Right renal pelvis (tissue), 4 donors: Measurements from ENCODE around the gene UGDH. TPM values are rescaled to one million over a fixed set of nuclear protein-coding genes. Genes with fewer than 3 reads are reported as not detected.
"Not testable (repeated sequence)": the region's sequence is repeated elsewhere in the genome, so short reads cannot be mapped to it uniquely, and the experiment has no call there.

Source experiments
- DNase-seq, 4 donors: peaks; one replicate each; pipeline ENCODE4 v3.0.0-alpha.2; 2013; ENCODE audit warnings: low read depth in 4 of 4, low spot score in 3 of 4, missing footprints in 1 of 4
- polyA plus RNA-seq, 4 donors: library from polyadenylated mRNA; unstranded; fragments of 120-200 nt; gene quantifications; one replicate each; pipeline ENCODE4 v1.2.1, GENCODE V29; 2013; ENCODE audit not compliant: insufficient read length in 4 of 4

UGDH gene
- polyA plus RNA-seq, 4 donors, result 96.6 to 111 (median 101) TPM

DNA sequence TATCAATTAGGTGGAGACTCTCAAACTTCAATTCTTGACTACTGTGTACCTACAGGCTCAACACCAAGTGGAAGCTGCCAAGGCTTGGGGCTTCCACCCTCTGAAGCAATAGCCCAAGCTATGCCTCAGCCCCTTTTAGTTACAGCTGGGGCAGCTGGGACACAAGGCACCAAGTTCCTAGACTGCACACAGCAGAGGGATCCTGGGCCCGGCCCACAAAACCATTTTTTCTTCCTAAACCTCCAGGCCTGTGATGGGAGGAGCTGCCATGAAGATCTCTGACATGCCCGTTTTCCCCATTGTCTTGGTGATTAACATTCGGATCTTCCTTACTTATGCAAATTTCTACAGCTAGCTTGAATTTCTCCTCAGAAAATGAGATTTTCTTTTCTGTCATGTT is 3.4 kb upstream of the UGDH start:
- DNase-seq, result no peak

- no peak for DNase-seq
Measured at GRCh38 chr4:39529534-39529933, 2.3 kb upstream of the UGDH start.

DNA sequence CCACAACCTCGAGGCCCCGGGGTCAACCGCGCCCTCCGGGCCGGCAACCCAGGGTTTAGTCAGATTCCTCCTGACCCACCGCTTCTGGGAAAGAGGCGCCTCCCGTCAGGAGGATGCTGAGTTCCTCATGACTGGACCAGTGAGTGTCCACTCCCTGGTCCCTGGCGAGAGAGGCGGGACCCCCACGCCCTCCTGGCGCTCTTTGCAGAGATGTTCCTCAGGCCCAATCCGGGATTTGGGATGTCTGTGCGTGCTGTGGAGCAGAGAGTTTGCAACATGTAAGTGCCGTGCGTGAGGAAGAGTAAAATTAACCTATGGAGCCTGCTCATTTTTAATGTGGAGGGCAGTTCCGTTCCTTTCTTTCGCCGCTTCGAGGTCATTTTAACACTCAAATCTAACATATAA is 824 bp upstream of the UGDH start:
- DNase-seq, result peak in 1 of 4 donors; percentile 70

DNA sequence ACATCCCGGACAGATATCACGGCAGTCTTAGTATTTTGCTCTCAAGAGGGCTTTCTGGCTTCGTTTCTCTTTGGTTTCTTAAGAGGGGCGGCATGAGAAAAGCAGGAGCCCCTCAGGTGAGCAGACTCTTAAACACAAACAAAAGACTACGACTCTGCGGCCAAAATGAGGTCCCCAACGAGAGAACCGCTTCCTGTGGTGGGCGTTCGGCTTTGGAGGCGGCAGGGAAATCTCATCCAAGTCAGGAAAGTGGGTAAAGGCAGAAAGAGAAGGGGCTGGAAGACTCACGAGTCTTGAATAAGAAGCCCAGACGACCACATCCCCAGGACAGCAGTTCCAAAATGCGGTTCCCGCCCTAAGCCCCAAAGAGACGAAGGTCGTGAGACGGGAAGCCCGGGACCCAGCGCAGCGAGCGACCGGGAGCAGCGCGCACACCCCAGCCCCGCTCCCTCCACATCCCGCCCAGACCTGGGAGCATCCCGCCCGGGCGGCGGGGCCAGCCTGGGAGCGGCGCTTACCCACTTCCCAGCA is 409 bp downstream of the UGDH start:
- DNase-seq, result no peak

DNA sequence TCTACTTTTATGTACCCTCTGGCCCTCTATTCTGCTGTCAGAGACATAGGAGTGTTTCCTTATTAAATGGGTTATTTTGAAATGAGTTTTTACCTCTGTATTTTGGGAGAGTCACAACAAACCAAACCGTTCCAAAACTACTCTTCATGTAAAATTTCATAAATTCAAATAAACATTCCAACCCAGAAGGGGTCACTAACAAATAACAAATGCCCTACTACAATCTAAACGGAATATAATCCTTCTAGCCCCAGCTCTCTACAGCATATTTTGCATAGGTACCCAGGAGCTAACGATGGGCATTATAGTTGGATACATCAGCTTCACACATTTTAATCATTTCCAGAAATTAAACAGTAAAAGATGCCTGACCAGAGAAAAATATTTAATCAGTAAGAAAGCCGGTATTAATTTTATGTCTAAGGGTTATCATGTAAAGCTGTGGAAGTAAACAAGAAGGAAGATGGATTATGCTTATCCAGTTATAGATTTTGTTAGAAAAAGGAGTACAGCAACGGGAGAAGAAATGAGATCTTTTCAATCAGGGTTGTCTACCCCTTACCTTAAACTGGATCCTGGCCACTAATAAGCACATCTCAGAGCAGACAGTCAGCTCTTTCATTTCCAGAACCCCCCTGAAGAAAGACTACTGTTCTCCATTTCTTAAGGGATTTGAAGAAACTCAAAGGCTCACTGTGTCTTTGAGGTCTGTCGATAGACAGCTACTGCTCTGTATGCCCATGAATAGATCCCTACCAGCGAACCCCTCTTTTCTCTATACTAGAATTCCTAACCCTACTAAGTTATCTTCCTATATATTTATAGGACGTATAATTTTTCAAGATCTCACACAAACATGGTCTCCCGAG is 1.2 kb downstream of the UGDH start:
- no peak for DNase-seq

GRCh38 chr4:39524161-39524957 is 2.9 kb downstream of the UGDH start:
- no peak for DNase-seq

- no peak for DNase-seq
Measured at GRCh38 chr4:39522068-39522467, 5.2 kb downstream of the UGDH start.

DNA sequence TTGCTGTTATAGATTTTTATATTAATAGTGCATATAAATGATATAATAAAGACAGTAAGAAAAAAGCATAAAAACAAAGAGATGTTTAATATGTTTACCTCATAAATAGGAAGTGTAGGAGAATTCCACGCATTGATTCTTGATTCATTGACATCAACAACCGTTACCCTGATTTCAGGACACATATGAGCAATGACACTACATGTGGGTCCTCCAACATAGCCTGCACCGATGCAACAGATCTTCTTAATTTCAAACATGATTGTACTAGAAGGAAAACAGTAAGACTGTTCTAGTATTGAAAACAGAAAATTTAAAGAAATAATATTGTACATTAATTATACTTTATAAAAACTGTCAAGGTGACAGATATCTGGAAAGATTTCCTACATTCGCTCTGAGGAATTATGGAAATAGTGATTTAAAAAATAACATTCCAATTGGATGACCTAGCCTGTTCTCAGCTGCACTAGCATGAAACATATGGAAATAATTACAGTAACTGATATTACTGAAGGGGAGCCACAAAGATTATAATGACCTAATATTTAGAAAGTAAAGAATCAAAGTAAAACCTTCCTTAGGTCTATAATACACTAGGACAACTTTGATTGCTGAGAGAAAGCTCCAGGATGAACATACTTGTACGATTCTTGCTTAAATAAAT is 5.9 kb downstream of the UGDH start:
- DNase-seq, result no peak

GRCh38 chr4:39518484-39518883 is 8.8 kb downstream of the UGDH start:
- no peak for DNase-seq

DNA sequence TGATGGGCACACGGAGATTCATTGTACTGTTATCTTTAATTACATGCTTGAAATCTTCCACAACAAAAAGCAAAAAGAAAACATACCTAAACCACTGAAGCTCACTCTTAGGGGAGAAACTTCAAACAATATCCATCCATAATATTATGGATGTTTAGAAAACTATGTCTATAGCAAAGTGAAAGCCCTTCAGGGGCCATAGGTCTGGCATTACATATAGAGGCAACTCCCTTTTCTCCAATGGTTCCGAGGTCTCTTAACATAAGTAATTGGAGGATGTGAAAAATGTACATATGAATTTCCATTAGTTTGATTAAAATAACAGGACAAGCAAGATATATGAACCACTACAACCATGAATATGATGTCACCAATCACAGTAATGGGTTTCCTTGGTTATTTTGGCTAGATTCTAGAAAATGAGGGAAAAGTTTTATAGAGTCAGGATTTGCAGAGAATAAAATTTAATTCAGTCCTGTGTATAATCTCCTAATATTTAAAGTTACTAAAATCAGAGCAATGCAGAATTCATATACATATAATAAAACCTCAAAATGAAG is 10.8 kb downstream of the UGDH start:
- no peak for DNase-seq

DNA sequence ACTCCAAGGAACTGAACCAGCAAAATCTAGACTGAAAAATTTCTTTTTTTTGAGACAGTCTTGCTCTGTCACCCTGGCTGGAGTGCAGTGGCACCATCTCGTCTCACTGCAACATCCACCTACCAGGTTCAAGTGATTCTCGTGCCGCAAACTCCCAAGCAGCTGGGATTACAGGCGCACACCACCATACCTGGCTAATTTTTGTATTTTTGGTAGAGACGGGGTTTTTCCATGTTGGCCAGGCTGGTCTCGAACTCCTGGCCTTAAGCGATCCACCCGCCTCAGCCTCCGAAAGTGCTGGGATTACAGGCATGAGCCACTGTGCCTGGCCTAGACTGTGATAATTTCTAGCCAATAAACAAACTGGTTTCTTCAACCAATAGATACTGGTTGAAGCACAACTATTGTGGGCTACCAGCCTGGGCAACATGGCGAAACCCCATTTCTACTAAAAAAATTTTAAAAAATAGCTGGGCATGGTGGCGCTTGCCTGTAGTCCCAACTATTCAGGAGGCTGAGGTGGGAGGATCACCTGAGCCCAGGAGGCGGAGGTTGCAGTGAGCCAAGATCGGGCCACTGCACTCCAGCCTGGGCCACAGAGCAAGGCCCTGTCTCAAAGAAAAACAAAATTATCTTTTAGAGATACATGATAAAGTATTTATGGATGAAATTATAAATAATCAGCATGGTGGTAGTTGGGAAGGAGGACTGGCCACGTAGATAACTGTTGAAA is 11.4 kb downstream of the UGDH start:
- DNase-seq, result not testable (repeated sequence)

- no peak for DNase-seq
Measured at GRCh38 chr4:39514888-39515401, 12.3 kb downstream of the UGDH start.

GRCh38 chr4:39514266-39514665 is 13.0 kb downstream of the UGDH start:
- not testable (repeated sequence) for DNase-seq

DNA sequence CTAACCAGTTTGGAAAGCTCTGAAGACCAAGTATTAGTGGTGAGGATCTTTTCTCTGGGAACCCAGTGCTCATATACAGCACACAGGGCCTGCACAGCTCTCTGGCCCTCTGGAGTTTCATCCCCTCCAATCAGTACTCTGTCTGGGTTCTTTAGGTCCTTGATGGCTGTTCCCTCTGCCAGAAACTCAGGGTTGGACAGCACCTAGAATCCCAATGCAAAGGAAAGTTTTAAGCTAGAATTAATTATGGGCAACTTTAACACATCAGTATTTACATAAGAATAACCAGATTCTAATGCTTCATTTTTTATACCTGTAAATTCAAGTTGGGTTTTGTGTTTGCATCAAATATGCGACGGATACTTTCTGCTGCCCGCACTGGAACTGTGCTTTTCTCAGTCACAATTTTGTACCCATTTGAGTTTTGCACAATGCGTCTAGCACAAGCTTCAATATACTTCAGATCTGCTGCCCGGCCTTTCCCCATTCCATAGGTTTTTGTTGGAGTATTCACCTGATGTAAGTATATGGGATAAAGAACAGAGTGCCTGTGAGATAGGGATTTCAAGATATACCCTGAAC is 16.8 kb downstream of the UGDH start:
- DNase-seq, result no peak

- DNase-seq, result no peak
Measured at GRCh38 chr4:39505581-39505980, 21.7 kb downstream of the UGDH start.

DNA sequence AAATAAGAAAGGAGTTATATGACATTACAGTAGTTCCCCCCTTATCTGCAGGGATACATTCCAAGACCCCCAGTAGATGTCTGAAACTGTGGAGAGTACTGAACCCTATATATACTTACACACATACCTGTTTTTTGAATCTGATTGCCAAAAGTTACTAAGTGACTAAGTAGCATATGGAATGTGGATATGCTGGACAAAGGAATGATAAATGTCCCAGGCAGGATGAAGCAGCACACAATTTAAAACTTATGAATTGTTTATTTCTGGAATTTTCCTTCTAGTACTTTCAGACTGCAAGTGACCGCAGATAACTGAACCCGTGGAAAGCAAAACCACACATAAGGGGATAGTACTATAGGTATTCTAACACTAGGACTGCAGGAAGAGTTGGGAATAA is 22.7 kb downstream of the UGDH start:
- DNase-seq, result no peak

GRCh38 chr4:39502664-39503035 is 24.6 kb downstream of the UGDH start:
- not testable (repeated sequence) for DNase-seq

DNA sequence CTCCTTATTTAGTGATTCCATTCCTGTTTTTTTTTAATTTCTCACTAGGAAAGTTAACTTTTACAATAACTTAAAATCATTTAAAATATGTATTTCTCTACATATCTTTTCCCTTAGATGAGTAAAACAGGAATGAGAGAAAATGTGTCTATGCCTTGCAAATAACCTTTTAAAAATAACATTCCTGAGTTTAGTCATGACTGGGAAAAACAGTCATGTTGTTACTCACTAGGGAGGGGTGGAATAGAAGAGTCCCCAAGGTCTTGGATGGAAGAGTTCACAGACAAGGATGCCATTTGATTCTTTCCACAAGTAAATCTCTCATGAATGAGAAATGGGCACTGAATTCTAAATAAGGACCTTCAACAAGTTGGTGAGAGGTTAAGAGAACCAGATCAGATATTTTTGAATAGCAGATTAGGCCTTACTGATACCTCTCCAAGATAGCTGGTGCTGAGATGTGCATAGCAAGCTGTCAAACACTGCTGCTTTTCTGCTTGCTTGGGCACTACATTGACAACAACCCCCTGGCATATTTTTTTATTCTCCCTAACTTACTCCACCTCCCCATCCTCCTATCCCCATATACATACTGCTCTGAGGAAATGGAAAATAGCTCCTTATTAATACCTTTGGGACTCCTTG is 25.1 kb downstream of the UGDH start:
- DNase-seq, result no peak

DNA sequence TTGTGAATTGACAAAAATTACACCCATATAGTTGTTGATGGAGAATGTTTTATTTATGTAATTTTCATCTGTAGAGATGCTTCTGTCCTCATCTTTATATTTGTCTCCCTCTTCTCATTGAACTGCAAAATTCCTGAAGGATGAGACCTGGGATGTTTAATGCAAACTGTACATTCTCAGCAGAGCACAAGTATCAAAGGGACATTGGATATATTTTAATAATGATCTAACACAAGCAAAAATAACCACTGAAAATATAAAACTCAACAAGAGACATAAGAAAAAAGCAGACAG is 28.6 kb downstream of the UGDH start:
- no peak for DNase-seq
